Endothelial cell of umbilical vein (primary cell): ENCODE measurements around the gene TPP2. TPM values are rescaled to one million over a fixed set of nuclear protein-coding genes. Genes with fewer than 3 reads are reported as not detected.

Experiments
- BruUV-seq: library from RNA; stranded (reverse); fragments of 400-500 nt; replicated peaks from 2 replicates; lab custom pipeline; 2021; lab: Mats Ljungman, UMichigan
- CTCF ChIA-PET: fragments of 300-600, 350-600 bp; sonication (Branson Sonifier 250); formaldehyde crosslinking; loops from one replicate; lab custom pipeline; 2021; ENCODE audit warnings: antibody characterized with exemption, inconsistent platforms; lab: Charles Lee
- POLR2A ChIA-PET: fragments of 300-600, 350-600 bp; sonication (Branson Sonifier 250); formaldehyde crosslinking; loops from one replicate; lab custom pipeline; 2021; ENCODE audit warnings: antibody characterized with exemption, inconsistent platforms; lab: Charles Lee
- DNase-seq: peaks from one replicate; pipeline ENCODE4 v3.0.0-alpha.2; 2011; ENCODE audit warnings: low read depth, low spot score
- FAIRE-seq: peaks from 2 replicates; lab custom pipeline; 2011; peaks lifted over from hg19 to GRCh38; lab: Jason Lieb, UNC
- H2AFZ ChIP-seq: 2 replicates; pipeline ENCODE4 v1.6.0; 2012; ENCODE audit warnings: low read depth, low read length, control low read depth, inconsistent platforms
- H3K27ac ChIP-seq: 2 replicates; pipeline ENCODE4 v1.5.1; 2011; ENCODE audit warnings: low read depth, mild to moderate bottlenecking, control low read depth, low read length, moderate library complexity; ENCODE audit not compliant: insufficient read depth
- H3K27me3 ChIP-seq, 2 experiments: 2 replicates each; pipeline versions ENCODE4 v1.6.0 to v1.6.1; 2011; ENCODE audit warnings: low read length in 2 of 2, mixed read lengths in 1 of 2; ENCODE audit not compliant: control insufficient read depth in 2 of 2, insufficient read depth in 2 of 2
- H3K36me3 ChIP-seq, 2 experiments: 2 replicates in 1 of 2; 3 replicates in 1 of 2; pipeline ENCODE4 v1.5.1; 2011; ENCODE audit warnings: low read length in 2 of 2, mild to moderate bottlenecking in 1 of 2, moderate library complexity in 1 of 2; ENCODE audit not compliant: control insufficient read depth in 2 of 2, insufficient read depth in 2 of 2; ENCODE audit errors: extremely low read depth in 1 of 2
- H3K4me1 ChIP-seq: 3 replicates; pipeline ENCODE4 v1.5.1; 2011; ENCODE audit warnings: mild to moderate bottlenecking, low read length; ENCODE audit not compliant: control insufficient read depth, insufficient read depth; ENCODE audit errors: extremely low read depth
- H3K4me2 ChIP-seq: 2 replicates; pipeline ENCODE4 v1.6.1; 2011; ENCODE audit warnings: low read length, control low read depth, mixed read lengths; ENCODE audit not compliant: insufficient read depth
- H3K4me3 ChIP-seq, 3 experiments: fragments of 200-600 bp in 1 of 3; sonication (generic), shearing (Covaris generic) in 1 of 3; replicated peaks in 1 of 3; 2 replicates each; pipeline ENCODE4 v1.5.1; 2011 to 2016; ENCODE audit warnings: control low read depth in 3 of 3, low read length in 3 of 3, mild to moderate bottlenecking in 2 of 3, inconsistent platforms in 1 of 3, low read depth in 1 of 3, moderate library complexity in 1 of 3; ENCODE audit not compliant: insufficient read depth in 1 of 3
- H3K79me2 ChIP-seq: 2 replicates; pipeline ENCODE4 v1.6.0; 2012; ENCODE audit warnings: low read length, inconsistent platforms; ENCODE audit not compliant: control insufficient read depth, insufficient read depth
- H3K9ac ChIP-seq: replicated peaks from 2 replicates; pipeline ENCODE3; 2011; ENCODE audit warnings: low read length, control low read depth; ENCODE audit not compliant: insufficient read depth; ENCODE audit errors: extremely low read depth
- H3K9me1 ChIP-seq: replicated peaks from 3 replicates; pipeline ENCODE4 v1.6.0; 2011; ENCODE audit warnings: mild to moderate bottlenecking, low read length; ENCODE audit not compliant: control insufficient read depth, insufficient read depth; ENCODE audit errors: extremely low read depth
- H3K9me3 ChIP-seq: replicated peaks from 2 replicates; pipeline ENCODE4 v1.5.1; 2012; ENCODE audit warnings: low read length, inconsistent platforms; ENCODE audit not compliant: control insufficient read depth, insufficient read depth
- H4K20me1 ChIP-seq: replicated peaks from 2 replicates; pipeline ENCODE3; 2011; ENCODE audit warnings: mild to moderate bottlenecking, low read length; ENCODE audit not compliant: control insufficient read depth, insufficient read depth; ENCODE audit errors: extremely low read depth
- CTCF ChIP-seq, 2 donors: IDR thresholded peaks; 1 replicate in 1 of 2; 2 replicates in 1 of 2; pipeline ENCODE4 v1.5.1; 2011; ENCODE audit warnings: low read length in 2 of 2, mild to moderate bottlenecking in 2 of 2, moderate library complexity in 2 of 2, control low read depth in 1 of 2, inconsistent platforms in 1 of 2, low read depth in 1 of 2; ENCODE audit not compliant: insufficient read depth in 1 of 2; ENCODE audit errors: extremely low read depth in 1 of 2
- EZH2 ChIP-seq: IDR thresholded peaks from 2 replicates; pipeline ENCODE4 v1.6.1; 2012; ENCODE audit warnings: borderline replicate concordance, low read depth, mild to moderate bottlenecking, moderate library complexity, low read length, inconsistent platforms; ENCODE audit not compliant: severe bottlenecking
- FOS ChIP-seq: IDR thresholded peaks from 2 replicates; pipeline ENCODE4 v1.6.1; 2011; ENCODE audit warnings: mild to moderate bottlenecking, low read length, moderate library complexity, borderline replicate concordance; ENCODE audit not compliant: insufficient read depth
- GATA2 ChIP-seq: IDR thresholded peaks from 2 replicates; pipeline ENCODE4 v1.7.0; 2011; ENCODE audit warnings: low read depth, mild to moderate bottlenecking, moderate library complexity, mixed read lengths, low read length; ENCODE audit not compliant: insufficient read length, insufficient read depth
- JUN ChIP-seq: IDR thresholded peaks from 2 replicates; pipeline ENCODE4 v1.6.1; 2011; ENCODE audit warnings: borderline replicate concordance, low read depth; ENCODE audit not compliant: insufficient read length, insufficient read depth
- MAX ChIP-seq: IDR thresholded peaks from 2 replicates; pipeline ENCODE4 v1.6.1; 2011; ENCODE audit not compliant: insufficient read depth, insufficient read length
- MYC ChIP-seq: IDR thresholded peaks from one replicate; pipeline ENCODE4 v1.6.1; 2011; ENCODE audit warnings: mild to moderate bottlenecking, low read depth, low read length
- POLR2A ChIP-seq: IDR thresholded peaks from 2 replicates; pipeline ENCODE4 v1.6.1; 2012; ENCODE audit warnings: low read depth, mild to moderate bottlenecking, control low read depth, low read length
- POLR2AphosphoS5 ChIP-seq: IDR thresholded peaks from 2 replicates; pipeline ENCODE4 v1.6.1; 2012; ENCODE audit warnings: low read depth, mild to moderate bottlenecking, control low read depth, low read length, moderate library complexity; ENCODE audit not compliant: insufficient read depth
- dilution Hi-C: fragments of 300-500 bp; cut with MboI; formaldehyde crosslinking; loops from one replicate; pipeline ENCODE4 v1.15.0; 2019; ENCODE audit warnings: low sequenced_read_pairs; ENCODE audit not compliant: extremely low pct_ligation_motif_present
- intact Hi-C: fragments of 100-400 bp; cut with micrococcal nuclease; formaldehyde crosslinking; loops from one replicate; pipeline ENCODE4 v1.10.0; 2022
- polyA plus RNA-seq, 4 experiments: library from polyadenylated mRNA; depleted of rRNA in 3 of 4; stranded (reverse) in 3 of 4; unstranded in 1 of 4; fragments of >200 nt; gene quantifications; 2 replicates each; pipeline versions ENCODE4 v1.2.1 to v1.2.3, GENCODE V29; 2011 to 2012; ENCODE audit warnings: missing spikeins in 1 of 4
- total RNA-seq: library from RNA; stranded (reverse); gene quantifications from 2 replicates; pipeline ENCODE4 v1.2.3, GENCODE V29; 2021

Gene TPP2
- total and polyA plus RNA-seq, 2 donors (not counting 3 experiments of a cell fraction or from before 2014, with no cell fraction given), result 11.5 to 46.7 TPM

GRCh38 chr13:102626928-102627327, 30.1 kb downstream of the TPP2 start:
- intact Hi-C loops (no loop called here), dilution Hi-C loops (no loop called here)
- BruUV-seq, result no TSS peak
- POLR2A ChIA-PET, result no interaction called here
- DNase-seq (no peak), FAIRE-seq (no peak)
- CTCF ChIA-PET, result interaction anchor here (1.7 to 2.0 kb wide), 2 partner anchors 14 to 98 kb away, joined by 7 to 8 read pairs; no protein-coding TSS in a partner anchor
- H3K4me2 ChIP-seq, result no peak overlapping the region
- TF ChIP-seq MAX (no peak), POLR2A (no peak), POLR2AphosphoS5 (no peak)
- no peaks in the 10 kb centered on the region for H3K9me1 ChIP-seq
- no peaks in the 10 kb centered on the region for H3K27me3 ChIP-seq
- H3K9me3 ChIP-seq, result no peaks in the 10 kb centered on the region
- H3K4me1 ChIP-seq, result no peaks in the 10 kb centered on the region
- H3K79me2 ChIP-seq, result no peaks in the 10 kb centered on the region
- no peaks in the 10 kb centered on the region for H4K20me1 ChIP-seq
- H3K9ac ChIP-seq, result no peak overlapping the region
- no peak overlapping the region for H3K4me3 ChIP-seq
- peaks cover 6 to 7% of the 10 kb centered on the region in 2 experiments for H3K36me3 ChIP-seq
- no peak overlapping the region for H2AFZ ChIP-seq
- no peak overlapping the region for H3K27ac ChIP-seq

- Histone ChIP-seq H3K4me3 (no peak overlapping the region), H3K27ac (no peak overlapping the region), H3K27me3 (no peaks in the 10 kb centered on the region), H3K4me1 (no peaks in the 10 kb centered on the region), H3K9me1 (no peaks in the 10 kb centered on the region), H2AFZ (no peak overlapping the region), H3K36me3 (peaks cover 6 to 11% of the 10 kb centered on the region in 2 experiments), H3K4me2 (no peak overlapping the region), H3K9me3 (no peaks in the 10 kb centered on the region), H3K79me2 (no peaks in the 10 kb centered on the region), H3K9ac (no peak overlapping the region), H4K20me1 (no peaks in the 10 kb centered on the region)
- CTCF ChIA-PET, result interaction anchor here (0.6 kb wide), 1 partner anchor 12 kb away, joined by 3 read pairs; no protein-coding TSS in a partner anchor
- TF ChIP-seq GATA2 (no peak), POLR2A (no peak), CTCF (IDR thresholded peaks at IDR 0.05; ENCODE audit: extremely low read depth in 1 of 2, insufficient read depth in 1 of 2, low read depth in 1 of 2, low read length in 2 of 2) (no peak), MYC (no peak), FOS (no peak), MAX (no peak), POLR2AphosphoS5 (no peak), EZH2 (no peak), JUN (no peak)
- no TSS peak for BruUV-seq
- intact Hi-C loops, result no loop called here
- FAIRE-seq (no peak), DNase-seq (no peak)
- POLR2A ChIA-PET, result no interaction called here
- dilution Hi-C loops, result no loop called here
These were observed 31.8 kb downstream of the TPP2 start for GRCh38 chr13:102628559-102628958.
